Fibroblast of the aortic adventitia (primary cell): ENCODE results near the gene TMCC1. TPM values are rescaled to one million over a fixed set of nuclear protein-coding genes. Genes with fewer than 3 reads are reported as not detected.
"Not testable (repeated sequence)": the region's sequence is repeated elsewhere in the genome, so short reads cannot be mapped to it uniquely, and the experiment has no call there.

Source experiments
- DNase-seq: peaks from one replicate; pipeline ENCODE4 v3.0.0-alpha.2; 2010; ENCODE audit warnings: low read depth
- H3K4me3 ChIP-seq: 2 replicates; pipeline ENCODE4 v1.5.1; 2011; ENCODE audit warnings: low read depth, mild to moderate bottlenecking, control low read depth, low read length, moderate library complexity
- total RNA-seq: library from RNA; depleted of rRNA; stranded (reverse); fragments of >200 nt; gene quantifications from 2 replicates; pipeline ENCODE4 v1.2.3, GENCODE V29; 2012; ENCODE audit warnings: low replicate concordance
- TF ChIP-seq, protein P1 (sequence below): IDR thresholded peaks from 2 replicates; pipeline ENCODE4 v1.5.1; 2011; ENCODE audit warnings: mild to moderate bottlenecking, low read length, control low read depth, inconsistent platforms; ENCODE audit not compliant: insufficient read depth

The TMCC1 gene
- total RNA-seq, 1 donor: 16.9 TPM

DNA sequence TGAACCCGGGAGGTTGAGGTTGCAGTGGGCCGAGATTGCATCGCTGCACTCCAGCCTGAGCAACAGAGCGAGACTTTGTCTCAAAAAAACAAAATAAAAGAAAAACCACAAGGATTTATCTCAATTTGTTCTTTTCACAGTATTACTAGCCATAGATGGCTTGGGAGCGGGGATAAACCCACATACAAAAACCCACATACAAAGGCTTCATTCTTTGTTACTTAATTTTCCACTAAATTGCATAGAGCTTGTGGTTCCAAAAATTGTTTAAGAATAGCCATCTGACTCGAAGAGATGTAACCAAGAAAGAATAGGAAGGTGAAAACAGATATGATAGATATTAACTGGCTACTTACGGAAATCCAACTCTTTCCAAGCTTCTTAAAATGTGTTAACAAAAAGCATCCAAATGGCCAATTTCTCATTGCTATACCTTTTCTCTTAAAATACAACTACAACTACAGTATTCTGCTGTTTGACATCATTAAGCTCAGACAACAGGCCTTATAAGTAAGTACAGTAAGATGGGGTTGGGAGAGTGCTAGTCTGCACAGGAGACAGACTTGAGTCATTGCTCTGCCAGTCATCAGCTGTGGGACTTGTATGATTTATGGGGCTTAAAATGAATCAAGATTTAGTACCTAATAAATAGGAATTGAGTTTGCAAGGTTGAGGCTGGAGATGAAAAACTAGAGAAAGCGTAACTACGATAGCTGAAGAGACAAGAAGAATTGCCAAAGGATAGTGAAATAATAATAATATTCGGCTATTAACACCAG, 190.4 kb downstream of the TMCC1 start:
- TF ChIP-seq, protein P1, sequence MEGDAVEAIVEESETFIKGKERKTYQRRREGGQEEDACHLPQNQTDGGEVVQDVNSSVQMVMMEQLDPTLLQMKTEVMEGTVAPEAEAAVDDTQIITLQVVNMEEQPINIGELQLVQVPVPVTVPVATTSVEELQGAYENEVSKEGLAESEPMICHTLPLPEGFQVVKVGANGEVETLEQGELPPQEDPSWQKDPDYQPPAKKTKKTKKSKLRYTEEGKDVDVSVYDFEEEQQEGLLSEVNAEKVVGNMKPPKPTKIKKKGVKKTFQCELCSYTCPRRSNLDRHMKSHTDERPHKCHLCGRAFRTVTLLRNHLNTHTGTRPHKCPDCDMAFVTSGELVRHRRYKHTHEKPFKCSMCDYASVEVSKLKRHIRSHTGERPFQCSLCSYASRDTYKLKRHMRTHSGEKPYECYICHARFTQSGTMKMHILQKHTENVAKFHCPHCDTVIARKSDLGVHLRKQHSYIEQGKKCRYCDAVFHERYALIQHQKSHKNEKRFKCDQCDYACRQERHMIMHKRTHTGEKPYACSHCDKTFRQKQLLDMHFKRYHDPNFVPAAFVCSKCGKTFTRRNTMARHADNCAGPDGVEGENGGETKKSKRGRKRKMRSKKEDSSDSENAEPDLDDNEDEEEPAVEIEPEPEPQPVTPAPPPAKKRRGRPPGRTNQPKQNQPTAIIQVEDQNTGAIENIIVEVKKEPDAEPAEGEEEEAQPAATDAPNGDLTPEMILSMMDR: no peak
- DNase-seq: peak; percentile 15
- H3K4me3 ChIP-seq: no peak overlapping the region

DNA sequence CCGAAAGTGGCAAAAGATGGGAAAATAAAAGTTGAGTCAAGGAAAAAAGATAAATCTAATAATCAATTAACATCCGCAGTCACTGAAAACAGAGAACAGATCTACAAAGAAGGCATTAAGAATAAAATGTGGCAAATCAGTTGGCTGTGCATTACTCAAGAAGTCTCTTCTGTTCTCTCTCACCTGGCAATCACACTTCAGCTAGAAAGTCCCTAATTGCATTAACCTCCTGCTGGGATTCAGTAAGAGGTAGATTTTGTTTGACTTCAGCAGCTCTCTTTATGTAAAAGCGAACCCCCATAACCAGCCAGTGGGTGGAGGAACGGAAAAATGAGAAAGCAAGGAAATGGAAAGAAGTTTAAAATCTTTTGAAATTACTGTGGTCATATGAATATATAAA, 192.3 kb downstream of the TMCC1 start:
- TF ChIP-seq, protein P1: no peak
- no peak overlapping the region for H3K4me3 ChIP-seq
- no peak for DNase-seq

DNA sequence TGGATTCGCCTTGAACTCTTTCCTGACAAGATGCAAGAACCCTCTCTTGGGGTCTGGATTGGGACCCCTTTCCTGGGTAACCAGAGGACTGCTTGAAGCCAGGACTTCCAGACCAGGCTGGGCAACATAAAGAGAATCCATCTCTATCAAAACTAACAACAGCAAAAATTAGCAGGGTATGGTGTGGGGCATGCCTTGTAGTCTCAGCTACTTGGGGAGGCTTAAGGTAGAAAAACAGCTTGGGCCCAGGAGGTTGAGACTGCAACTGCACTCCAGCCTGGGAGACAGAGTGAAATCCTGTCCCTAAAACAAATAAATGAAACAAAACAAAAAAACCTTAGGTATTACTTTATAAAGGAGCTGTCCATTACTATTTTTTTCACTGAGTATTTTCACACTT, 193.9 kb downstream of the TMCC1 start:
- H3K4me3 ChIP-seq: no peak overlapping the region
- TF ChIP-seq, protein P1: no peak
- no peak for DNase-seq

DNA sequence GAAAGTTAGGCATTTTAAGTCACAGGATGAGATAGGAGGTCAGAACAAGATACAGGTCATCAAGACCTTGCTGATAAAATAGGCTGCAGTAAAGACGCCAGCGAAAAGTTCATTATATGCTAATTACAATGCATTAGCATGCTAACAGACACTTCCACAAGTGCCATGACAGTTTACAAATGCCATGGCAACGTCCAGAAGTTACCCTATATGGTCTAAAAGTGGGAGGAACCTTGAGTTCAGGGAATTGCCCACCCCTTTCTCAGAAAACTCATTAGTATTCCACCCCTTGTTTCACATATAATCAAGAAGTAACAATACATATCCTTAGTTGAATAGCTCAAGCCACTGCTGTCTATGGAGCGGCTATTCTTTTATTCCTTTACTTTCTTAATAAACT, 194.3 kb downstream of the TMCC1 start:
- no peak for DNase-seq
- H3K4me3 ChIP-seq: no peak overlapping the region
- TF ChIP-seq, protein P1: no peak

DNA sequence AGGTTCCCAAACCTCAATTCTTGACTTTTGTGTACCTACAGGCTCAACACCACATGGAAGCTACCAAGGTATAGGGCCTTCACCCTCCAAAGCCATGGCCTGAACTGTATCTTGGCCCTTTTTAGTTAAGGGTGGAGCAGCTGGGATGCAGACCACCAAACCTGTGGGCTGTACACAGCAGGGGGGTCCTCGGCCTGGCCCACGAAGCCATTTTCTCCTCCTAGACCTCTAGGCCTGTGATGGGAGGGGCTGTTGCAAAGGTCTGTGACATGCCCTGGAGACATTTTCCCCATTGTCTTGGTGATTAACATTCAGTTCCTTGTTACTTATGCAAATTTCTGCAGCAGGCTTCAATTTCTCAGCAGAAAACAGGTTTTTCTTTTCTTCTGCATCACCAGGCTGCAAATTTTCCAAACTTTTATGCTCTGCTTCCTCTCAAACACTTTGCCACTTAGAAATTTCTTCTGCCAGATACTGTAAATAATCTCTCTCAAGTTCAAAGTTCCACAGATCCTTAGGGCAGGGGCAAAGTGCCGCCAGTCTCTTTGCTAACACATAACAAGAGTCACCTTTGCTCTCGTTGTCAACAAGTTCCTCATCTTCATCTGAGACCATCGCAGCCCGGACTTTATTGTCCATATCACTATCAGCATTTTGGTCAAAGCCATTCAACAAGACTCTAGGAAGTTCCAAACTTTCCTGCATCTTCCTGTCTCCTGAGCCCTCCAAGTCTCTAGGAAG, 196.1 kb downstream of the TMCC1 start:
- TF ChIP-seq, protein P1: no peak
- no peak for DNase-seq
- H3K4me3 ChIP-seq: no peak overlapping the region

DNA sequence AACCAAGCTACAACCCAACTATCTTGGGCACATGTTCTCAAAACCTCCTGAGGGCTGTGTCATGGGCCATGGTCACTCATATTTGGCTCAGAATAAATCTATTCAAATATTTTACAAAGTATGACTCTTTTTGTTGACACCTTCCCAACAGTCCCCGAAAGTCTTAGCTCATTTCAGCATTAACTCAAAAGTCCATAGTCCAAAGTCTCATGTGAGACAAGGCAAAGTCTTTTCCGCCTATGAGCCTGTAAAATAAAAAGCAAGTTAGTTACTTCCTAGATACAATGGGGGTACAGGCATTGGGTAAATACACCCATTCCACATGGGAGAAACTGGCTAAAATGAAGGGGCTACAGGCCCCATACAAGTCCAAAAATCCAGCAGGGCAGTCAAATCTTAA, 197.1 kb downstream of the TMCC1 start:
- not testable (repeated sequence) for H3K4me3 ChIP-seq, DNase-seq

DNA sequence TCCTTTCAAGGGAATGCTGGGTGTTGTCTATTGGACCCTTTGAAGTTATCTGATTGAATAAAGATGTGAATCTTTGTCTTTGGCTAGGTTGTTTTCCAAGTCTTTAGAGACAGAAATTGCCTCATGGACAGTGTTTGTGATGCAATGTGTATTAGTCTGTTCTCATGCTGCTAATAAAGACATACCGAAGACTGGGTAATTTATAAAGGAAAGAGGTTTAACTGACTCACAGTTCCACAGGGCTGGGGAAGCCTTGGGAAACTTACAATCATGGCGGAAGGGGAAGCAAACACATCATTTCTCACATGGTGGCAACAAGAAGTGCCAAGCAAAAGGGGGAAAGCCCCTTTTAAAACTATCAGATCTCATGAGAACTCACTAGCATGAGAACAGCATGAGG, 198.3 kb downstream of the TMCC1 start:
- DNase-seq: peak; percentile 56
- TF ChIP-seq, protein P1: no peak
- H3K4me3 ChIP-seq: no peak overlapping the region
